NK-92 (cell line): ENCODE data around the gene MDP1.
A peak's percentile ranks its signal among the peaks of the same experiment; 100 is the strongest.
"Not testable (repeated sequence)": the region's sequence is repeated elsewhere in the genome, so short reads cannot be mapped to it uniquely, and the experiment has no call there.

ENCODE experiments used
- DNase-seq: peaks from one replicate; lab custom pipeline; 2025; ENCODE audit not compliant: unreplicated experiment; lab: John Stamatoyannopoulos, UW

MDP1 gene

DNA sequence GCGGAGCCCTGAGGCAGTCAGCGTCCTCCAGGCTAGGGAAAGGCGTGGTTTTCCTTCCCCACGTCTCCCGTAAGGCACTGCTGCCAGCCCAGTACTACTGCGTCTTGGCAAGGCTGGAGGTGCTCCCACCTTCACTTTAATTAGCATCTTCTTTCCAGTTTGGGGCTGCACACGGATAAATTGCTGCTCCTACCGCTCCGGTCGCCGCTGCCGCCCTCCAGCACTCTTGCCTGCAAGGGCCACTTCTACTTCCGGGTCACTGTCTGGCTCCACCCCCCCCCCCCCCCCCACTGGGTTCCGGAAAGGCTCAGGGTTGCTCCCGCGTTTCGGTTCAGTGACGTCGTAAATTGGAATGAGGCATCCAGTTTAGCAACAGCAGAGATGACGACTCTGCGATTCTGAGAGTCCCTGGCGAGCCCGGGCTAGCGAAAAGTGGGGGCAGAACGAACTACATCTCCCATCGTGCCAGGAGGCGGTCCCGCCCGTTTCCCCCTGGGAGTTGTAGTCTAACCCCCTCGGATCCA lies 16.3 kb upstream of the MDP1 start, which contains the start of gene NEDD8:
Gene NEDD8 (minus strand): TSS at position 247 of the 524 bp plus-strand sequence. CDS start 100 bp downstream, at position 147.
- DNase-seq, result peak; percentile 30

DNA sequence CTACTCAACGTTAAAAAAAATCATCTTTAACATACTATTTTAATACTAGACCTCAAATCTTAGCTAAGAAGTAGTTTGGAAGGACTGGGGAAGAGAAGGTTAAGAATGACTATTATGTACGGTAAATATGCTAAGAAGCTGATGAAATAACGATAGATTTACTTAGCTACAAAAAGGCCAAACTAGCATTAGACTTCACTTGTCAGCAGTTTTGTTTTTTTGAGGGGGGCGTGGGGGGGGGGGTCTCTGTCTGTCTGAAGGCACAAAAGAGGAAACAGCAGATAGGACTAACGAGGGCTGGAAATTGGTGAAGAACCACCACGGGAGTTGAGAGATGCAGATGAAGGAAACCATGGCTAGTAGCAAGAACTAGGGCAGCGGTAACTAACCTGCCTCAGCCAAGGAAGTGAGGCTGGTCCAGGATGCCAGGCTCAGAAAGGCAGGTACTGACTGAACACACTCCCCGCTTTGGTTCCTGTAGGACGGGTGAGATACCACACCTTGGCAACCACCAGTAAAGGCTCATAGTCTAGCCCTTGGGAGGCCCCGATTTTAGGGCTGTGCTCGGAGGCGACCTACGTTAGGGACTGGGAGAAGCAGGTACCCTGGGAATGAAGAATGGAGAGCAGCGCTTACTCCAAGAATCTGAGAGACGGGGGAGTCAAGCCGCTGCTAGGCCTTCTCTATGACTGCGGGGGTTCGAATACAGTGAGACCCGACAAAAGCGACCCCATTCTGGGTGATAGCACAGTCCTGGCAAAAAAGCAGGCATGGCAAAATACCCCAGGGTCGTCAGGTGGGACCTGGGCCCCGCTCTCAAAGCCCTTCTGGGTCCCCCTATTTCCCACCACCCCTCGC lies 15.6 kb upstream of the MDP1 start:
- DNase-seq, result no peak

DNA sequence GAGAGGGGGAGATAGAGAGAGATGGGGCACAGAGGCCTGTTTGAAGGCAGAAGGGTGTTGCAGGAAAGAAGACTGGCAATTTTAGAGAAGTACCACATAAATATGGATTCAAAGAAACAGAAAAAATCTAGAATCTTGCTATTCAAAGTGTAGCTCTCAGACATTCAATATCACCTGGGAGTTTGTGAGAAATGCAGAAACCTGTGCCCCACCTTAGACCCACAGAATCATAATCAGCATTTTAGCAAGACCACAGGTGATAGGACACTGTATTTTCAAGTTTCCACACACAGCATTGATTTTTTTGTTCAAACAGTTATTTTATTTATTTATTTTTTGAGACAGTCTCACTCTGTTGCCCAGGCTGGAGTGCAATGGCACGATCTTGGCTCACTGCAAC lies 13.0 kb upstream of the MDP1 start:
- no peak for DNase-seq

DNA sequence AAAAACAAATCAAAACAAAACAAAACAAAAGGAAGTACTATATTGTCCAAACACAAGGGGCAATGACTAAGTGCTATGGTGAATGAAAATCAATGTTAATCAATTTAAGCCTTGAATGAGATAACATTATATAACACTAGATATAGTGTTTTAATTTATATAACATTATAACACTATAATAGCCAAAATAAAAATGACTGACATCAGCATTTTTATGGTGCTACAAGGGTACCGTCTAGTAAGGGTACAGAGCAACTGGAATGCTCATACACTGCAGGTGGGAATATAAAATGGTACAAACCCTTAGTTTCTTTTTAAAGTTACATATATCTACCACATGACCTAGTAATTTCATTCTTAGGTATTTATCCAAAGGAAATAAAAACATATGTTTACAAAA lies 10.6 kb upstream of the MDP1 start:
- no peak for DNase-seq

DNA sequence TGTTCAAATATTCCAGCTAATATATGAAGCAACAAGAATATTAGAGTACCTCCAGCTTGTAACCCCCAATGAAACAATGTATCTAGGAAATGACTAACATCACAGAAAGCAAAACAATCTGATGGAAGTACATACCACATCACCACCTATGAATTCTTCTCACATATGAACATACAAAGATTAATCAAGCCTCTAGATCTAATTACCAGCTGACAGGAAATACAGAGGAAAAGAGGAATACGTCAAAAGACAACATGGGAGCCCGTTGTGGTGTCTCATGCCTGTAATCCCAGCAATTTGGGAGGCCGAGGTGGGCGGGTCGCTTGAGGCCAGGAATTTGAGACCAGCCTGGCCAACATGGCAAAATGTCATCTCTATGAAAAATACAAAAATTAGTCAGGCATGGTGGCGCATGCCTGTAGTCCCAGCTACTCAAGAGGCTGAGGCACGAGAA lies 8.8 kb upstream of the MDP1 start:
- DNase-seq, result no peak

DNA sequence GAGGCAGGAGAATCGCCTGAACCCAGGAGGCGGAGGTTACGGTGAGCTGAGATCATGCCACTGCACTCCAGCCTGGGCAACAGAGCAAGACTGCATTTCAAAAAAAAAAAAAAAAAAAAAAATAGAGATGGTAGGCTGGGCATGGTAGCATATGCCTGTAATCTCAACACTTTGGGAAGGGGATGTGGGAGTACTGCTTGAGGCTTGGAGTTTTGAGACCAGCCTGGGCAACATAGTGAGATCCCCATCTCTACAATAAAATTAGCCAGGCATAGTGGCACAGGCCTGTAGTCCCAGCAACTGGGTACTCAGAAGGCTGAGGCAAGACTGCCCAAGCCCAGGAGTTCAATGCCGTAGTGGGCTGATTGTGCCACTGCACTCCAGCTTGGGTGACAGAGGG lies 7.1 kb upstream of the MDP1 start:
- DNase-seq, result not testable (repeated sequence)

DNA sequence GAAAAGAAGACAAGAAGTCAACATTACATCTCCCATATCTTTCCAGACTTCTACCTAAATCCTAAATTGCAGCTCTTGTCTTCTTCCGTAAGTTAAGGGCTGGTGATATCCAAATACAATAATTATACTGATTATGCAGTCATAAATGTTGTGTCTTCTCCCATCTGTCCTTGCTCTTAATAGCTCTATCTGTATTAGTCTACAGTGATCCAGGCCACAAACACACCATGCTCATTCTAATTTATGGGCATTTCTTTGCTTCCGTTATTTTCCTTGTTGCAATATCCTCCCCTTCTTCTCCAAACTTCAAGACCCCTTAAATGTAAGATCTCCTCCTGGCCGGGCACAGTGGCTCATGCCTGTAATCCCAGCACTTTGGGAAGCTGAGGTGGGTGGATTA lies 3.7 kb upstream of the MDP1 start:
- no peak for DNase-seq

DNA sequence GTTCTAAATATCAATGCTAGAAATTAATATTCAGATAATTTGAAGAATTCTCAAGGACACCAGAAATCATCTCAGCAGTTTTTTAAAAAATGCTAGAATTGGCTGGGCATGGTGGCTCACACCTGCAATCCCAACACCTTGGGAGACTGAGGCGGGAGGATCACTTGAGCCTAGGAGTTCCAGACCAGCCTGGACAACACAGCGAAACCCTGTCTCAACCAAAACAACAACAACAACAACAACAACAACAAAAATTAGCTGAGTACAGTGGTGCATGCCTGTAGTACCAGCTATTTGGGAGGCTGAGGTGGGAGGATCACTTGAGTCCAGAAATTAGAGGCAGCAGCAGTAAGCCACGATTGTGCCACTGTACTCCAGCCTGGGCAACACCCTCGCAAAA lies 3.2 kb upstream of the MDP1 start:
- no peak for DNase-seq

DNA sequence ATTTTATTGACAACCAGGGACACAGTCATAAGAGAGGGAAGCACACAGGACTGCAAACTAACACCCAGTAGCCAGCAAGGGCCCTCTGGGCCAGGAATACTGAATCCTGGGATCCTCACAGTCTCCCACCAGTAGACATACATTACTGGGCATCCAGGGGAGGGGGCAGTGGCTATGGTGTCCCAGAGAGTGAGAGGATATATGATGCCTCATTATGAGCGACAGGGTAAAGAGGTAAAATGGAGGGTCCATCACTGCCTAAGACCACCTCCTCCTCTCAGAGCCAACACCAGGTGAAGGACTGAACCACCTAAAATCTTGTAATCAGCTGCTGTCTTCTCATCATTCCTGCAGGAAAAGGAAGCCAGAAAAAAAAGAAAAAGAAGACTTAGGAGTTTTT lies 1.0 kb upstream of the MDP1 start:
- DNase-seq, result not testable (repeated sequence)

DNA sequence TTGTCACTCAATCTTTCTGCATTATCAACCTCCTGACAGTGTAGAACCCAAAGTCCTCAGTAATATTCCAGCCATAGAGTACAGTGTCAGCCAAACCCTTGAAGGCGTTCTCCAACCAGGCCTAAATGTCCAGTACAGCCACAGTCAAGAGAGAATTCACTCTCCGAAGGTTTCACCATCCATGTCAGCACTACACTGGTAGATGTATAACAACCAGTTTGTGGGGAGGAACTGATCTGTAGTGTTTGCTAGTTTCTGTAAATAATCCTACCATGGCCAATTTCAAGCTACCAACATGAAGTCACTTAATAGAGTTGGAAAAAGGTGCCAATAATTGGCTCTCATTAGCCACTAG lies 456 bp upstream of the MDP1 start:
- no peak for DNase-seq

DNA sequence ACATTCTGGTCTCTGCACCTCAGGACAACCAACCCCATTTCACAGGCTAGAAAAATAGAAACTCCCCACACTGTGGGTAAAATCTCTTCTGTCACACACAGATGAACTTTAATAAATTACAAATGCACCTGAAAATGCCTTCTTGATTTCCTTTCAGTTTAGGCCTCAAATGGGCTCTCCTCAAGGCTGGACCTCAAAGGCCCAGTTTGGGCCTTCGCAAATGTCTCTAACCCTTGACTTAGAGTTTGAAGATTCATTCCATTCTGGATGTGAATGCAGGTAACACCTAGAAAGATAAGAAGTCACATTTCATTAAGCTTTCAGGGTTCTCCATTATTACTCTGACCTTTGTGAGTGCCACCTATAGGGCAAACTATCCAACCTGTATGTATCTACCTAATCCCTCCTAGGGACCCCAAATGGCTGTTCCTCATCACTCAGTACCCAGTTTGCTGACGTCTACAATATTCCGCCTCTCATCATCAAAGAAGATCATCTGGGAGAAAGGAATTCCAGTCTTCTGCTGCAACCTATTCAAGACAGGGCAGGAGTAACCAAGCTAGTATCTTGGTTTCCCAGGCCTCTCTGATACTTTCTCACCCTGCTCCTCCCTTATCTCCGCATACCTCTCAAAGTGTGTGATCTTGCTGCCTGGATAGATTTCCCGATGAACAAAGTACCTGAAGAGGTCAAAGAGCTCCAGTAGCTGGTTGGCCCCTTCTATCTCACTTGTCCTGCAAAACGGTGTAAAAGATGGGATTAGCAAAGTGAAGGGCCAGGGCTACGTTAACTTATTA lies 1.8 kb downstream of the MDP1 start:
- DNase-seq, result no peak

DNA sequence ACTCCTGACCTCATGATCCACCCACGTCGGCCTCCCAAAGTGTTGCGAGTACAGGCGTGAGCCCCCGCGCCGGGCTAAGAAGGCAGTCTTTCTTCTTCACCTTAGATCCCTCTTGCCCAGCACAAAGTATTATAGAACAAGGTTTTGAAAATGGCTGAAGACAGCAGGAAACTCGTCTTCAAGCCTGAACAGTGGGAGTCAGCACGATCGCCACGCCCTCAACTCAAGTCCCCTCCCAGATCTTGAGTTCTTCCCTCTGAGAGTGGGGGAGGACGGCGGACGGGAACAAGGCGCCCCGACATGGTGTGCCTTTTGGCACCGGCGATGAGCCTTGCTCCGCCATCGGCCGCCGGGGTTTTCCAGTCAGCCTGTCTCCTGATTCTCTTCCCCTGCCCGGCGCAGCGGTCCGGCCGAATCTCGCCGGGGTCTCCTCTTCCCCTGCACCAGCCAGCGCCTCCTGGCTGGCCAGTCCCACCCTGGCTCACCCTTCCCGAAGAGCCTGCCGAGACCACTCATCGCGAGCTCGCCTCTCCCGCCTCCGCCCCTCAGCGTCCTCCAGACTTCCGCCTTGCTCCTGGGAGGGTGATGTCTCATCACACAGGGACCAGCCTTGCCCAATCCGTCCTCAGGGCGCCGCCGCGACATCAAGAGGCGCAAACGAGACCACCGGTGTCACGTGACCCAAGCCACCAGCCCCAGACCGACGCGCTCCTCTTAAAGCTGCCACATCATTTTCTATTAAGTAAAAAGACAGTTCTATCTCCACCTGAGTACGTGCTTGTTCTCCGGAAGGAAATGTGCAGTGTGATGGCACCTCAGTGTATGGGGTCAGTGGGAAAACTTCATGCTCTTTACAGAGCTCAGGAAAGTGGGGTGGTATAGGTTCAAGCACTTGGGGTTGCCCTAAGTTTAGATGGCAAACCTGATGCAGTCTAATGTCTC lies 2.7 kb downstream of the MDP1 start, which contains the start of gene CHMP4A:
Gene CHMP4A (minus strand): TSS at position 565 of the 942 bp plus-strand sequence. CDS start 49 bp downstream, at position 516.
- DNase-seq, result peak; percentile 82

DNA sequence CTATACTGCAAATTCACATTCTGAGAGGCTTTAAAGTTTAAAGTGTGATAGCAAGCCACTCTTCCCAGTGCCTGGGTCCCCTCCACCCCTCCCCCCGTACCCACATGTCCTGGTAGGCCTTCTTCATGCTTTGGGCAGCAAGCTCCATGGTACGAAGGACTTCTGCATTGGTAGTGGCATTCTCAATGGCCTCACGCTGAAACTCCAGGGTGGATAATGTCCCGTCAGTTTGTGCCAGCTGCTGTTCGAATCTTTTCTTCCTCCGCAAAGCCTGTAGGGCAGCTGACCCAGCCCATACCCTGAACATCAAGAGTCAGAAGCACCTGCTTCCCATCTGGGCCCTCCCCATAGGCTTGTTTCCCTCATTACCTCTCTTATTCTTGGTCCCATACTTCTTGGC lies 4.6 kb downstream of the MDP1 start:
- no peak for DNase-seq

DNA sequence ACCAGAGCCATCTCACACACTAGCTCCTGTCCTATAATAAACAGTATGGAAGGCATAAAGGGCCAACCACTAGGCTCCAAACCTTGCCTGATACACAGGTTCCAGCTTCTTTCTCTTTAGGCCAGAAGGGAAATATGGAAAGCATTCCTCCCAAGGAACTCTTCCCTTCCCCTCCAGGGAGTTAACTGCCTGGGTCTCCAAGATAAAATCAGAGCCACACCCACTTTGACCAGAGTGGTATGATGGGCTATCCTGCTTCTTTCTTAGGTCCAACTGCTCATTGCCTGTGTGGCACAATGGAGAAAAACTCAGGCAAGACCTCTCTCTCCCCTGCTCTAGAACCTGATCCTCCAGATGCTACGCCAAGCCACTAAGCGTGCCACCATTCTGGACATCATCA lies 8.2 kb downstream of the MDP1 start:
- DNase-seq, result no peak

DNA sequence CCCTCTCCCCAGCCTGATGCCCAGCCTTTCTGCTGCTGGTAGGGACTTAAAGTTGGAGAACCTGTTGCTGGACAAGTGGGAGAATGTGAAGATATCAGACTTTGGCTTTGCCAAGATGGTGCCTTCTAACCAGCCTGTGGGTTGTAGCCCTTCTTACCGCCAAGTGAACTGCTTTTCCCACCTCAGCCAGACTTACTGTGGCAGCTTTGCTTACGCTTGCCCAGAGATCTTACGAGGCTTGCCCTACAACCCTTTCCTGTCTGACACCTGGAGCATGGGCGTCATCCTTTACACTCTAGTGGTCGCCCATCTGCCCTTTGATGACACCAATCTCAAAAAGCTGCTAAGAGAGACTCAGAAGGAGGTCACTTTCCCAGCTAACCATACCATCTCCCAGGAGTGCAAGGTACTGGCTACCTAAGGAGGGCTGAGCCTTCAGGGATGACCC lies 8.7 kb downstream of the MDP1 start:
- no peak for DNase-seq

DNA sequence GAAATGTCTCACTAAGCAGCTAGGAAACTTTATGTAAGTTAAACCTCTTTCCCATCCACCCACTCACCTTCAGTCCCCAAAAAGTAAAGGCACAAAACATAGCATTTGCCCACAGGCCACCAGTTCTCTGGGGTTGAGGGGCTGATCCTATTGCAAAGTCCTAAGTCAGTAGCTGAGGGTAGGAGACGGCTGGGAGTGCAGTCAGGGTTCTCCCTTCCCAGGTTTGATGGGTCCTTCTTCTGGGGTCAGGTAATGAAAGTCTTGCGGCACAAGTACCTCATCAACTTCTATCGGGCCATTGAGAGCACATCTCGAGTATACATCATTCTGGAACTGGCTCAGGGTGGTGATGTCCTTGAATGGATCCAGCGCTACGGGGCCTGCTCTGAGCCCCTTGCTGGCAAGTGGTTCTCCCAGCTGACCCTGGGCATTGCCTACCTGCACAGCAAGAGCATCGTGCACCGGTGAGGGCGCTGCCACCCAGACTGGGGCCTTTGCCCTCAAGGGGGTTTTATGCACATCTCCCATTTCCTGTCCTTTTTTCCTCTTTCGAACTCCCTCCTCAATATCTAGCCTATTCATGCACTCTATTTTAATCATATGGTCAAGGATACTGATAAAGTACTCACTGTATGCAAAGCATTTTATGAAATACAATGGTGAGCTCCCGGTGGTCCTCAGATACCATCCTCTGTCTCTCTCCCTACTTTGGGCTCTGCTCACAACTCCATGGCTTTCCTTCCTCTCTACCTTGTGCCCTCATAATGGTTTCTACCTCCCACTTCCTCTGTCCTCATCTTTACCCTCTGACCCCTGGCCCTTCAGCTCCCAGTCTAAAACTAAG lies 9.4 kb downstream of the MDP1 start:
- DNase-seq, result no peak

DNA sequence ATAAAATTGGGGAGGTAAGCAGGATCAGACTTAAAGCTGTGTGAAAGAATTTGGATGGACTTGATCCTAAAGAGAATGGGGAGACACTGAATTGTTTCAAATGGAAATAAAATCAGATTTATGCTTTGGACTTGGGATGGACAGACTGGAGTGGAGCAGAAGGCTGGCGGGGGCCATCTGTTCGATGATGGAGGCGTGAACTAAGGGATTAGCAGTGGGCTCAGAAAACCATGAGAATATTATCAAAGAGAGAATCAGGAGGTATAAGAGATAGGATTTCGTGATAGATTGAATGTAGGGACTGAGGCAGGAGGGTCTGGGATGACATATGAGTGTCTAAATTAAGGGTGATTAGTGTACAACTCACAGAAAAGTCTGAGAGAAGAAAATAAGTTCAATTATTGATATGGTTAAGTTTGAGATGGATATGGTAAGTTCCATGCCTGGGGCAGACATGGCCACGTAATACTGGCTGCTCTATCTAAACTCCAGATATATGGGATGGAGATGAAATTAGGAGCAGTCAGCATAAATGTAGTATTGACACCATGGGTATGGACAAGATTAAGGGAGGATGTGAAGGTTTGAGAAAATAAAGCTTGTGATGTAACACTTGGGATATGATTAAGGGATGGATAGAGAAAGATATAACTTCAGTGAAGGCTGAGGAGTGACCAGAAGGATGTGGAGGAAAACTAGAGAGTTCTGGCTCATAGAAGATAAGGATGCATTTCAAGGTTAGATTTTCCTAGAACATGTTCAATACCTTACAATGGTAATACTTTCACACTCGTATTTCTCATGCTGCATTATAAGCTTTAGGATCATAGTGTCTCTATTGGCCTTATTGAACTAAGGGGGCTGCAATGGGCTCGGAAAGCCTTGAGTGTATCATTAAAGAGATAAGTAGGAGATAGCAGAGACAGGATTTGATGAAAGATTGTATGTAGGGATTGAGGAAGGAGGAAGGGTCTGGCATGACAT lies 11.4 kb downstream of the MDP1 start:
- no peak for DNase-seq

DNA sequence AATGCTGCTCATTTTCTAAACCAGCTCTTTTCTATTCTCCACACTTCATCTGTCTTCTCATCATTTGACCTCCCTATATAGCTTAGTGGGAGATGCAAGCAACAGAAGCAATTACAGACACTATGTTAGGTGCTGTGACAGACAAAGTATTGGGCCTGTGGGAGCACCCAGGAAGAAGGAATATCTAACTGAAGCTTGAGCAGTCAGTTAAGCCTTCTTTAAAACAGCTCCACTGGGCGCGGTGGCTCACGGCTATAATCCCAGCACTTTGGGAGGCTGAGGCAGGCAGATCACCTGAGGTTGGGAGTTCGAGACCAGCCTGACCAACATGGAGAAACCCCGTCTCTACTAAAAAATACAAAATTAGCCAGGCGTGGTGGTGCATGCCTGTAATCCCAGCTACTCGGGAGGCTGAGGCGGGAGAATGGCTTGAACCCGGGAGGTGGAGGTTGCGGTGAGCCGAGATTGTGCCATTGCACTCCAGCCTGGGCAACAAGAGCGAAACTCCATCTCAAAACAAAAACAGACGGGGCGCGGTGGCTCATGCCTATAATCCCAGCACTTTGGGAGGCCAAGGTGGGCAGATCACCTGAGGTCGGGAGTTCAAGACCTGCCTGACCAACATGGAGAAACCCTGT lies 12.5 kb downstream of the MDP1 start:
- DNase-seq, result not testable (repeated sequence)
